ENCODE results near the gene PRDM15.

- no peak for TF ChIP-seq CTCF (conservative IDR thresholded peaks at IDR 0.05; ENCODE audit: low read depth, low read length)
- no peak for TF ChIP-seq EZH2 (IDR thresholded peaks at IDR 0.05; ENCODE audit: borderline replicate concordance, low read depth, low read length, poor library complexity, severe bottlenecking)
These were observed 48.7 kb upstream of the PRDM15 start for GRCh38 chr21:41927727-41928409.

Data from A673 (cell line).